ENCODE results near the gene VAMP4.

The VAMP4 gene

GRCh38 chr1:171718848-171719247, 23.0 kb downstream of the VAMP4 start:
- no peaks in the 10 kb centered on the region for H3K9me3 ChIP-seq (replicated peaks; ENCODE audit: insufficient read depth, low read length)
- H3K27ac ChIP-seq (ENCODE audit: low read length), result no peak overlapping the region
- no peak for DNase-seq
- no peaks in the 10 kb centered on the region for H3K4me1 ChIP-seq (ENCODE audit: low read length)
- no peaks in the 10 kb centered on the region for H3F3A ChIP-seq (ENCODE audit: insufficient read depth, low read length)
- no peak overlapping the region for H3K9ac ChIP-seq (ENCODE audit: low read length)
- H3K9me2 ChIP-seq (replicated peaks; ENCODE audit: insufficient read depth, low read length), result no peaks in the 10 kb centered on the region
- no peaks in the 10 kb centered on the region for H3K27me3 ChIP-seq (replicated peaks; ENCODE audit: insufficient read depth, low read length)
- no peak overlapping the region for H3K4me2 ChIP-seq (ENCODE audit: low read depth, low read length)
- TF ChIP-seq EZH2 (optimal IDR thresholded peaks at IDR 0.05; ENCODE audit: low read depth, low read length), result no peak
- no peak for TF ChIP-seq EZH2phosphoT487 (IDR thresholded peaks at IDR 0.05; ENCODE audit: low read length)
- no peak for TF ChIP-seq CTCF (IDR thresholded peaks at IDR 0.05; ENCODE audit: low read length)
- H4K20me1 ChIP-seq (ENCODE audit: insufficient read depth, low read length), result no peaks in the 10 kb centered on the region
- H2AFZ ChIP-seq (ENCODE audit: low read length), result no peak overlapping the region
- H3K79me2 ChIP-seq (ENCODE audit: low read length), result peaks cover 5% of the 10 kb centered on the region; the same call in 1 of the 2 replicates
- H3K4me3 ChIP-seq (ENCODE audit: low read length), result no peak overlapping the region
- no peaks in the 10 kb centered on the region for H3K36me3 ChIP-seq (replicated peaks; ENCODE audit: insufficient read depth, low read length)

- no peaks in the 10 kb centered on the region for H3K4me1 ChIP-seq (ENCODE audit: low read length)
- no peaks in the 10 kb centered on the region for H4K20me1 ChIP-seq (ENCODE audit: insufficient read depth, low read length)
- H3K4me2 ChIP-seq (ENCODE audit: low read depth, low read length), result no peak overlapping the region
- H2AFZ ChIP-seq (ENCODE audit: low read length), result no peak overlapping the region
- peaks cover 5% of the 10 kb centered on the region; the same call in 1 of the 2 replicates for H3K79me2 ChIP-seq (ENCODE audit: low read length)
- H3K9ac ChIP-seq (ENCODE audit: low read length), result no peak overlapping the region
- no peaks in the 10 kb centered on the region for H3K9me3 ChIP-seq (replicated peaks; ENCODE audit: insufficient read depth, low read length)
- TF ChIP-seq EZH2 (optimal IDR thresholded peaks at IDR 0.05; ENCODE audit: low read depth, low read length) (no peak), EZH2phosphoT487 (IDR thresholded peaks at IDR 0.05; ENCODE audit: low read length) (no peak), CTCF (IDR thresholded peaks at IDR 0.05; ENCODE audit: low read length) (no peak)
- no peak overlapping the region for H3K27ac ChIP-seq (ENCODE audit: low read length)
- no peaks in the 10 kb centered on the region for H3K36me3 ChIP-seq (replicated peaks; ENCODE audit: insufficient read depth, low read length)
- no peaks in the 10 kb centered on the region for H3F3A ChIP-seq (ENCODE audit: insufficient read depth, low read length)
- no peak overlapping the region for H3K4me3 ChIP-seq (ENCODE audit: low read length)
- no peaks in the 10 kb centered on the region for H3K9me2 ChIP-seq (replicated peaks; ENCODE audit: insufficient read depth, low read length)
- no peaks in the 10 kb centered on the region for H3K27me3 ChIP-seq (replicated peaks; ENCODE audit: insufficient read depth, low read length)
- DNase-seq, result no peak
Observed at GRCh38 chr1:171718216-171718615, 23.6 kb downstream of the VAMP4 start.

- Histone ChIP-seq H3F3A (ENCODE audit: insufficient read depth, low read length) (no peaks in the 10 kb centered on the region), H3K9ac (ENCODE audit: low read length) (no peak overlapping the region), H3K4me2 (ENCODE audit: low read depth, low read length) (no peak overlapping the region), H2AFZ (ENCODE audit: low read length) (no peak overlapping the region), H3K79me2 (ENCODE audit: low read length) (peaks cover 5% of the 10 kb centered on the region; the same call in 1 of the 2 replicates), H3K4me1 (ENCODE audit: low read length) (no peaks in the 10 kb centered on the region), H3K9me2 (replicated peaks; ENCODE audit: insufficient read depth, low read length) (no peaks in the 10 kb centered on the region), H4K20me1 (ENCODE audit: insufficient read depth, low read length) (no peaks in the 10 kb centered on the region), H3K27me3 (replicated peaks; ENCODE audit: insufficient read depth, low read length) (no peaks in the 10 kb centered on the region), H3K9me3 (replicated peaks; ENCODE audit: insufficient read depth, low read length) (no peaks in the 10 kb centered on the region), H3K4me3 (ENCODE audit: low read length) (no peak overlapping the region), H3K36me3 (replicated peaks; ENCODE audit: insufficient read depth, low read length) (no peaks in the 10 kb centered on the region), H3K27ac (ENCODE audit: low read length) (no peak overlapping the region)
- DNase-seq, result no peak
- TF ChIP-seq EZH2phosphoT487 (IDR thresholded peaks at IDR 0.05; ENCODE audit: low read length) (no peak), EZH2 (optimal IDR thresholded peaks at IDR 0.05; ENCODE audit: low read depth, low read length) (no peak)
Observed at GRCh38 chr1:171717062-171717718, 24.7 kb downstream of the VAMP4 start.

GRCh38 chr1:171716616-171717015, 25.2 kb downstream of the VAMP4 start:
- Histone ChIP-seq H3K4me1 (ENCODE audit: low read length) (no peaks in the 10 kb centered on the region), H3K9me2 (replicated peaks; ENCODE audit: insufficient read depth, low read length) (no peaks in the 10 kb centered on the region), H3K9me3 (replicated peaks; ENCODE audit: insufficient read depth, low read length) (no peaks in the 10 kb centered on the region), H3K4me2 (ENCODE audit: low read depth, low read length) (no peak overlapping the region), H3K27ac (ENCODE audit: low read length) (no peak overlapping the region), H4K20me1 (ENCODE audit: insufficient read depth, low read length) (no peaks in the 10 kb centered on the region), H3K36me3 (replicated peaks; ENCODE audit: insufficient read depth, low read length) (no peaks in the 10 kb centered on the region), H3K27me3 (replicated peaks; ENCODE audit: insufficient read depth, low read length) (no peaks in the 10 kb centered on the region), H2AFZ (ENCODE audit: low read length) (no peak overlapping the region), H3F3A (ENCODE audit: insufficient read depth, low read length) (no peaks in the 10 kb centered on the region), H3K9ac (ENCODE audit: low read length) (no peak overlapping the region), H3K4me3 (ENCODE audit: low read length) (no peak overlapping the region), H3K79me2 (ENCODE audit: low read length) (peaks cover 5% of the 10 kb centered on the region; the same call in 1 of the 2 replicates)
- no peak for DNase-seq
- TF ChIP-seq CTCF (IDR thresholded peaks at IDR 0.05; ENCODE audit: low read length), result no peak
- TF ChIP-seq EZH2 (optimal IDR thresholded peaks at IDR 0.05; ENCODE audit: low read depth, low read length), result no peak
- no peak for TF ChIP-seq EZH2phosphoT487 (IDR thresholded peaks at IDR 0.05; ENCODE audit: low read length)

Data from MM.1S (cell line).